Osteocyte (in vitro differentiated cells): ENCODE data around the gene JDP2. TPM values are rescaled to one million over a fixed set of nuclear protein-coding genes. Genes with fewer than 3 reads are reported as not detected.

Experiments
- DNase-seq: peaks from one replicate; pipeline ENCODE4 v3.0.0; 2021; ENCODE audit warnings: mixed read lengths; ENCODE audit not compliant: unreplicated experiment; ENCODE audit errors: extremely low spot score
- H3K27ac Mint-ChIP-seq: one replicate; pipeline ENCODE4 v1.8.0; 2021; ENCODE audit warnings: mild to moderate bottlenecking, mixed read lengths; ENCODE audit not compliant: unreplicated experiment
- H3K27me3 Mint-ChIP-seq: one replicate; pipeline ENCODE4 v1.8.0; 2021; ENCODE audit warnings: mixed read lengths; ENCODE audit not compliant: unreplicated experiment
- H3K36me3 Mint-ChIP-seq: one replicate; pipeline ENCODE4 v1.8.0; 2021; ENCODE audit warnings: mixed read lengths; ENCODE audit not compliant: unreplicated experiment
- H3K4me1 Mint-ChIP-seq: one replicate; pipeline ENCODE4 v1.8.0; 2021; ENCODE audit warnings: mixed read lengths; ENCODE audit not compliant: unreplicated experiment
- H3K4me3 Mint-ChIP-seq: one replicate; pipeline ENCODE4 v1.8.0; 2021; ENCODE audit warnings: mild to moderate bottlenecking, moderate library complexity, mixed read lengths; ENCODE audit not compliant: unreplicated experiment
- H3K9me3 Mint-ChIP-seq: one replicate; pipeline ENCODE4 v1.8.0; 2021; ENCODE audit warnings: mixed read lengths; ENCODE audit not compliant: unreplicated experiment
- total RNA-seq: library from RNA; stranded (reverse); gene quantifications from 2 replicates; pipeline ENCODE4 v1.2.1, GENCODE V29; 2021
- TF ChIP-seq, protein P1 (sequence below): fragments of 200-600 bp; sonication (generic); IDR thresholded peaks from 2 replicates; pipeline ENCODE4 v1.5.0; 2021; ENCODE audit warnings: antibody characterized with exemption, mild to moderate bottlenecking, moderate library complexity

JDP2 gene
- total RNA-seq, 1 donor from 2014 or later, result 57.1 TPM

DNA sequence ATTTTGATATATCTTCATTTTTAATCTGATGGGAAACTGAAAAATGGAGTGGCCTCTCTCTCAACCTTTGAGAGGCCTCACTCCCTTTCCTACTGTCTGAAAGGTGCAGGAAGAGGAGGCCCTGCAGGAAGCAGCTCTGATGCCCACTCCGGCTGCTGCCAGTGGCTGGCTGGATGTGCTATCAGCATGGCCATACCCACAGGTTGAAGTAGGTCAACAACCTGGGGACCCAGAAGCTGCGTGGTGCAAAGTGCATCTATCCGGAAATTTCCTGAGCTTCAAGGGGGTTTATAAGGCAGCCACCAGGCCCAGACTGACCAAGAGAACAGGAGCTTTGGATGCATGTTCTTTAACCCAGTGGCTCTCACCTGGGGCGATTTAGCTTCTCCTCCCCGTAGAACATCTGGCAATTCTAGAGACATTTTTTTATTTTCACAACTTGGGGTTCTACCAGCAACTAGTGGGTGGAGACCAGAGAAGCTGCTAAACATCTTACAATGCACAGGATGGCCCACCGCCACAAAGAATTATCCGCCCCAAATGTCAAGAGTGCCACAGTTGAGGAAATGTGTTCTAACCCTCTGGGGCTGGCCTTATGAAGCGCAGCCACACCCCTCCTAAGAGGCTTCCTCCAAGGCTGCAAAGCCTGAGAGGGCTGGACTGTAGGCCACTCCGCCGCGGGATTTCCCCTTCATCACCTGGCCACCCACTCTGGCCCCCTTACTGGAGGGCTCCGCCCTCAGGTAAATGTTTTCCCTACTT is 86.3 kb downstream of the JDP2 start:
- Mint-ChIP-seq H3K36me3 (no peaks in the 10 kb centered on the region), H3K27me3 (peaks cover 42% of the 10 kb centered on the region), H3K27ac (no peak overlapping the region), H3K4me1 (peaks cover 4% of the 10 kb centered on the region), H3K4me3 (no peak overlapping the region), H3K9me3 (peaks cover 14% of the 10 kb centered on the region)
- no peak for DNase-seq
- TF ChIP-seq, protein P1, sequence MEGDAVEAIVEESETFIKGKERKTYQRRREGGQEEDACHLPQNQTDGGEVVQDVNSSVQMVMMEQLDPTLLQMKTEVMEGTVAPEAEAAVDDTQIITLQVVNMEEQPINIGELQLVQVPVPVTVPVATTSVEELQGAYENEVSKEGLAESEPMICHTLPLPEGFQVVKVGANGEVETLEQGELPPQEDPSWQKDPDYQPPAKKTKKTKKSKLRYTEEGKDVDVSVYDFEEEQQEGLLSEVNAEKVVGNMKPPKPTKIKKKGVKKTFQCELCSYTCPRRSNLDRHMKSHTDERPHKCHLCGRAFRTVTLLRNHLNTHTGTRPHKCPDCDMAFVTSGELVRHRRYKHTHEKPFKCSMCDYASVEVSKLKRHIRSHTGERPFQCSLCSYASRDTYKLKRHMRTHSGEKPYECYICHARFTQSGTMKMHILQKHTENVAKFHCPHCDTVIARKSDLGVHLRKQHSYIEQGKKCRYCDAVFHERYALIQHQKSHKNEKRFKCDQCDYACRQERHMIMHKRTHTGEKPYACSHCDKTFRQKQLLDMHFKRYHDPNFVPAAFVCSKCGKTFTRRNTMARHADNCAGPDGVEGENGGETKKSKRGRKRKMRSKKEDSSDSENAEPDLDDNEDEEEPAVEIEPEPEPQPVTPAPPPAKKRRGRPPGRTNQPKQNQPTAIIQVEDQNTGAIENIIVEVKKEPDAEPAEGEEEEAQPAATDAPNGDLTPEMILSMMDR, result no peak

DNA sequence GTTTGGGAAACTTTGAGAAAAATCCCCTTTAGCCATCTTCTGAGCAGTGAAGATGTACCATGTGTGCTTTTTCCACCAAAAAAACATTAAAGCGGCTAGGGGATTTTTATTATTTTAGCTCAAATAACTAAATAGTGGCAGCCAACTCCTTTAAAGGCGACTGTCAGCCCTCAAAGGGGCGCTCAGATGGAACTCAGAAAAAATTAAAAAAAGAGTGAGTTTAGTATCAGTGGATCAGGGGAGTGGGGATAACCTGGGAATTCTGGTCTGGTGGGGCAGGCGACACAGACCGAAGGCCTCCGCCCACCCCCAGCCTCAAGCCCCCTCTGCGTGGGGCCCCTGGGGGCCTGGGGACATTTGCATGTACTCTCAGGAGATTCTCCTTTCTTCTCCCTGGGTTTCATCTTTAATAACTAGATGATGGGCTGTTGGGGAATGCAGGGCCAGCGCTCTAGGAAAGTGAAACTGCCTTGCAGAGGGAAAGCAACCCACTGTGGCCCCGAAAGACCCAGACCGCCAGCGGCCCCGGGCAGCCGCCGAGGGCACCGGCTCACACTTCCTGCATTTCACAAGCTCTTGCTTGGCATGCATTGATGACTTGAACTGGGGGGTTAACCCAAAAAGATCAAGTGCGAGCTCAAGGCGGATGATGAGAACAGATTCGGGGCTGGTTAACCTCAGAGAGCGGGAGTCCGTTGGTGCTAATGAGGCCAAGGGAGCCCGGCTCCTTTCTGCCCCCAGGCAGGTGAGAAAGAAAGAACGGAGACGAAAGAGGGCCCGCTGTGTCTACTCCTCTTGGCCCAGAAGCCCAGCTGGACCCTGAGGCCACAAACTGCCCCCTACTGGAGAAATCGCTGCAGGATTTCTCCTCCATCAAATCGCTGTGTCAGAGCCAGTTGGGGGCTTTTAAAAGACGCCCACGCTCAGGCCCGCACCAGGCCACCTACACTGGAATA is 87.1 kb downstream of the JDP2 start:
- H3K27ac Mint-ChIP-seq, result peak overlapping the region; percentile 52
- peaks cover 4% of the 10 kb centered on the region for H3K4me1 Mint-ChIP-seq
- peak overlapping the region; percentile 48 for H3K4me3 Mint-ChIP-seq
- peaks cover 10% of the 10 kb centered on the region for H3K9me3 Mint-ChIP-seq
- no peak for DNase-seq
- peaks cover 39% of the 10 kb centered on the region for H3K27me3 Mint-ChIP-seq
- TF ChIP-seq, protein P1, result no peak
- no peaks in the 10 kb centered on the region for H3K36me3 Mint-ChIP-seq

DNA sequence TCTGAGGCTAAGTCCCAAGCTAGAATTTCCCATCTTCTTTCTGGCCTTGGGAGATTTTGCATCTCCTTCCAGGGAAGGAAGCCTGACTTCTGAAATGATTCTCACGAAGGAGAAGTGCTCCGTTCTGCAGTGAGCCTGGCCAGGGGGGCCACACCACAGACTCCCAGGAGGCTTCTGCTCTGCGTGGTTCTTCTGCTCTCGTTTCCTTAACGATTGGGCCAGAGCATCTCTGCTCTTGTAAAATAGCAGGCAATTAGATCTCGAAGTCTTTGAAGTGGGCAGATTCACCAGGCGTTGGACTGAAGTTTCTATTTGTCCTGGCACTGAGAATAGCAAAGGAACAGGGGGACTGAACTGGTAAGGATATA is 87.8 kb downstream of the JDP2 start:
- no peak overlapping the region for H3K4me3 Mint-ChIP-seq
- TF ChIP-seq, protein P1, result no peak
- H3K9me3 Mint-ChIP-seq, result peaks cover 6% of the 10 kb centered on the region
- H3K36me3 Mint-ChIP-seq, result no peaks in the 10 kb centered on the region
- DNase-seq, result no peak
- peaks cover 4% of the 10 kb centered on the region for H3K4me1 Mint-ChIP-seq
- peaks cover 39% of the 10 kb centered on the region for H3K27me3 Mint-ChIP-seq
- no peak overlapping the region for H3K27ac Mint-ChIP-seq

DNA sequence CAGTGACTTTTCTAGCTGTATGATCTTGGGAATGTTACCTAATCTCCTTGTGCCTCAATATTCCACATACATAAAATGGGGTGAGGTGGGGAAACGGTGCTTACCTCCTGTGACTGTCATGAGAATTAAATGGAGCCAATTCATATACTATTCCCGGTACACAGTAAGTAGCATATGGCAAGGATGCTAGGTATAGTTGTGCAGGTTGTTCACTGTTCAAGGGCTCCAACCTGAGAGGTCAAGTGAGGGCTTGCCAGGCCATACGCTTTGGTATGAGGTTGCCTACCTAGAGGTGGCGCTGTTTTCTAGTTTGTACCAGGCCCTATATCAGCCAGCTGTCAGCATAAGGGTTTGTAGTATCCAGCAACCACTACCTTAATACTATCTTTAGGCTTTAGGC is 90.8 kb downstream of the JDP2 start:
- no peaks in the 10 kb centered on the region for H3K9me3 Mint-ChIP-seq
- H3K4me3 Mint-ChIP-seq, result no peak overlapping the region

More for the DNA sequence above, 90.8 kb downstream of the JDP2 start:
- DNase-seq, result no peak
- TF ChIP-seq, protein P1, result no peak
- Mint-ChIP-seq H3K4me1 (peaks cover 4% of the 10 kb centered on the region), H3K27me3 (peaks cover 56% of the 10 kb centered on the region), H3K27ac (no peak overlapping the region), H3K36me3 (no peaks in the 10 kb centered on the region)
